ENCODE results near the gene AGO4.

DNA sequence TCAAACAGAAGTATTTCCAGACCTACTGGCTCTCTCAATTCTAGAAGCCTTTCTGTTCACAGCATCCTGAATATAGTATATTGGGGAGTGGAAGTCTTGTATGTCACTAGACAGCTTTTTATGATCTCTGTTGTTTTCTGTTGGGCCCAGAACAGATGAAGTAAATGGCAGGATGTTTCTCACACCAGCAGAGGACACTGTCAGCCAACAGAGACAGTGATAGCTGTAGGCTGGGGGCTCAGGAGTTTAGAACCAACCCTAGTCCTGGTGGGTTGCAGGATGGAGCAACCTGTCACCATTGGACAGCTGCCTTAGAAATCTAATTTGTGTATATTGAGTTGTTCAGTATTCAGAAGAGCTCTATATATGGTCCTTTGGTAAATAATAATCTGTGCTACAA is 92.1 kb downstream of the AGO4 start:
- TF ChIP-seq, protein P1, sequence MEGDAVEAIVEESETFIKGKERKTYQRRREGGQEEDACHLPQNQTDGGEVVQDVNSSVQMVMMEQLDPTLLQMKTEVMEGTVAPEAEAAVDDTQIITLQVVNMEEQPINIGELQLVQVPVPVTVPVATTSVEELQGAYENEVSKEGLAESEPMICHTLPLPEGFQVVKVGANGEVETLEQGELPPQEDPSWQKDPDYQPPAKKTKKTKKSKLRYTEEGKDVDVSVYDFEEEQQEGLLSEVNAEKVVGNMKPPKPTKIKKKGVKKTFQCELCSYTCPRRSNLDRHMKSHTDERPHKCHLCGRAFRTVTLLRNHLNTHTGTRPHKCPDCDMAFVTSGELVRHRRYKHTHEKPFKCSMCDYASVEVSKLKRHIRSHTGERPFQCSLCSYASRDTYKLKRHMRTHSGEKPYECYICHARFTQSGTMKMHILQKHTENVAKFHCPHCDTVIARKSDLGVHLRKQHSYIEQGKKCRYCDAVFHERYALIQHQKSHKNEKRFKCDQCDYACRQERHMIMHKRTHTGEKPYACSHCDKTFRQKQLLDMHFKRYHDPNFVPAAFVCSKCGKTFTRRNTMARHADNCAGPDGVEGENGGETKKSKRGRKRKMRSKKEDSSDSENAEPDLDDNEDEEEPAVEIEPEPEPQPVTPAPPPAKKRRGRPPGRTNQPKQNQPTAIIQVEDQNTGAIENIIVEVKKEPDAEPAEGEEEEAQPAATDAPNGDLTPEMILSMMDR (IDR thresholded peaks at IDR 0.05) = no peak
- TF ChIP-seq EZH2 (IDR thresholded peaks at IDR 0.05; ENCODE audit: borderline replicate concordance, insufficient read depth, low read depth, low read length, poor library complexity, severe bottlenecking) = no peak
